Measurements from ENCODE around the gene PIP4K2B. TPM values are rescaled to one million over a fixed set of nuclear protein-coding genes. Genes with fewer than 3 reads are reported as not detected.

Gene PIP4K2B
- total RNA-seq, 1 experiment from 2014 or later, result 25.5 TPM

- intact Hi-C loops (cut with micrococcal nuclease), result no loop called here
- no TSS peak for BruUV-seq (replicated peaks)
- Histone ChIP-seq H3K9me3 (ENCODE audit: low read length) (no peaks in the 10 kb centered on the region), H3K4me2 (ENCODE audit: low read length) (peak overlapping the region; percentile 23), H3K9ac (ENCODE audit: low read length) (no peak overlapping the region), H3K4me3 (ENCODE audit: low read length) (no peak overlapping the region), H3K27me3 (ENCODE audit: low read length) (no peaks in the 10 kb centered on the region), H3K36me3 (ENCODE audit: low read depth, low read length) (peaks cover 7% of the 10 kb centered on the region; the same call in 1 of the 2 replicates), H4K20me1 (ENCODE audit: low read length) (no peaks in the 10 kb centered on the region), H3K79me2 (ENCODE audit: low read length) (peaks cover 16% of the 10 kb centered on the region), H3K4me1 (ENCODE audit: insufficient read depth, low read length) (peaks cover 17% of the 10 kb centered on the region), H3K9me2 (replicated peaks; ENCODE audit: low read length) (no peaks in the 10 kb centered on the region), H2AFZ (ENCODE audit: low read length) (no peak overlapping the region), H3K27ac (ENCODE audit: low read length) (peak overlapping the region; percentile 47), H3F3A (ENCODE audit: low read length, unreplicated experiment) (no peaks in the 10 kb centered on the region)
- DNase-seq, result peak; percentile 81
- TF ChIP-seq EZH2 (IDR thresholded peaks at IDR 0.05; ENCODE audit: low read length, unreplicated experiment) (no peak), EZH2phosphoT487 (IDR thresholded peaks at IDR 0.05; ENCODE audit: borderline replicate concordance, low read length) (no peak)
- TF ChIP-seq, protein P1, sequence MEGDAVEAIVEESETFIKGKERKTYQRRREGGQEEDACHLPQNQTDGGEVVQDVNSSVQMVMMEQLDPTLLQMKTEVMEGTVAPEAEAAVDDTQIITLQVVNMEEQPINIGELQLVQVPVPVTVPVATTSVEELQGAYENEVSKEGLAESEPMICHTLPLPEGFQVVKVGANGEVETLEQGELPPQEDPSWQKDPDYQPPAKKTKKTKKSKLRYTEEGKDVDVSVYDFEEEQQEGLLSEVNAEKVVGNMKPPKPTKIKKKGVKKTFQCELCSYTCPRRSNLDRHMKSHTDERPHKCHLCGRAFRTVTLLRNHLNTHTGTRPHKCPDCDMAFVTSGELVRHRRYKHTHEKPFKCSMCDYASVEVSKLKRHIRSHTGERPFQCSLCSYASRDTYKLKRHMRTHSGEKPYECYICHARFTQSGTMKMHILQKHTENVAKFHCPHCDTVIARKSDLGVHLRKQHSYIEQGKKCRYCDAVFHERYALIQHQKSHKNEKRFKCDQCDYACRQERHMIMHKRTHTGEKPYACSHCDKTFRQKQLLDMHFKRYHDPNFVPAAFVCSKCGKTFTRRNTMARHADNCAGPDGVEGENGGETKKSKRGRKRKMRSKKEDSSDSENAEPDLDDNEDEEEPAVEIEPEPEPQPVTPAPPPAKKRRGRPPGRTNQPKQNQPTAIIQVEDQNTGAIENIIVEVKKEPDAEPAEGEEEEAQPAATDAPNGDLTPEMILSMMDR (conservative IDR thresholded peaks at IDR 0.05; ENCODE audit: low read depth, low read length), result no peak
- ATAC-seq, result peak; percentile 91
- POLR2A ChIA-PET (ENCODE audit: unreplicated experiment), result interaction anchor here (0.6 kb wide), 1 partner anchor 943 kb away, joined by 12 read pairs; no protein-coding TSS in a partner anchor
- CTCF ChIA-PET, result no interaction called here
These were observed 13.0 kb downstream of the PIP4K2B start for GRCh38 chr17:38786372-38786771.

- no peak for ATAC-seq
- intact Hi-C loops (cut with micrococcal nuclease), result no loop called here
- CTCF ChIA-PET, result no interaction called here
These were observed 16.1 kb downstream of the PIP4K2B start for GRCh38 chr17:38783227-38783626.

More at GRCh38 chr17:38783227-38783626, 16.1 kb downstream of the PIP4K2B start:
- H3K4me2 ChIP-seq (ENCODE audit: low read length), result no peak overlapping the region
- peaks cover 7% of the 10 kb centered on the region for H3K36me3 ChIP-seq (ENCODE audit: low read depth, low read length)
- H3K27ac ChIP-seq (ENCODE audit: low read length), result no peak overlapping the region
- H3K4me1 ChIP-seq (ENCODE audit: insufficient read depth, low read length), result peaks cover 17% of the 10 kb centered on the region
- no peak overlapping the region for H3K4me3 ChIP-seq (ENCODE audit: low read length)
- H3K27me3 ChIP-seq (ENCODE audit: low read length), result no peaks in the 10 kb centered on the region
- H3K9me2 ChIP-seq (replicated peaks; ENCODE audit: low read length), result no peaks in the 10 kb centered on the region
- POLR2A ChIA-PET (ENCODE audit: unreplicated experiment), result no interaction called here
- no peaks in the 10 kb centered on the region for H3K79me2 ChIP-seq (ENCODE audit: low read length)
- H3K9ac ChIP-seq (ENCODE audit: low read length), result no peak overlapping the region
- no peaks in the 10 kb centered on the region for H3F3A ChIP-seq (ENCODE audit: low read length, unreplicated experiment)
- no peak for TF ChIP-seq EZH2phosphoT487 (IDR thresholded peaks at IDR 0.05; ENCODE audit: borderline replicate concordance, low read length)
- TF ChIP-seq, protein P1 (conservative IDR thresholded peaks at IDR 0.05; ENCODE audit: low read depth, low read length), result no peak
- no peak for TF ChIP-seq EZH2 (IDR thresholded peaks at IDR 0.05; ENCODE audit: low read length, unreplicated experiment)
- no peaks in the 10 kb centered on the region for H4K20me1 ChIP-seq (ENCODE audit: low read length)
- no peaks in the 10 kb centered on the region for H3K9me3 ChIP-seq (ENCODE audit: low read length)
- BruUV-seq (replicated peaks), result no TSS peak
- DNase-seq, result no peak
- H2AFZ ChIP-seq (ENCODE audit: low read length), result no peak overlapping the region

Measured in PC-3 (cell line).